GM21447 (cell line): Measurements from ENCODE around the gene KIF2C.

Experiments used
- ATAC-seq: cut with Tn5 transposase; IDR thresholded peaks from one replicate; pipeline ENCODE4 v1.9.1; 2021; ENCODE audit not compliant: unreplicated experiment

The KIF2C gene

GRCh38 chr1:44775078-44775929 is 35.7 kb downstream of the KIF2C start, which contains the start of gene RPS8:
Gene RPS8, plus strand, starts transcription at chr1:44775540. Its CDS starts 57 bp downstream, at chr1:44775597.
- ATAC-seq, result peak; percentile 69

- peak; percentile 15 for ATAC-seq
Measured at GRCh38 chr1:44775930-44776729, 36.5 kb downstream of the KIF2C start.

GRCh38 chr1:44776730-44777068 is 37.1 kb downstream of the KIF2C start:
- no peak for ATAC-seq

DNA sequence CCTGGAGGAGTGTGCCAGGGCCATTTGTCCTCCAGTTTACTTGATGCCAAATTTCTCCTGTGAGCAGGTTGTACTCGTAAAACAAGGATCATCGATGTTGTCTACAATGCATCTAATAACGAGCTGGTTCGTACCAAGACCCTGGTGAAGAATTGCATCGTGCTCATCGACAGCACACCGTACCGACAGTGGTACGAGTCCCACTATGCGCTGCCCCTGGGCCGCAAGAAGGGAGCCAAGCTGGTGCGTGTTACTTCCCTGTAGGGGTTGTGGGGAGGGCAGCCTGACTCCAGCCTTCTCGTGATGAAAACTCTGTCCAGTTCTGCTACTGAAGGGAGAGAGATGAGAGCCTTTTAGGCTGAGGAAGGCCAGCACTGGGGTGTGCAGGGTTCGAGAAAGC is 37.9 kb downstream of the KIF2C start:
- ATAC-seq, result no peak

DNA sequence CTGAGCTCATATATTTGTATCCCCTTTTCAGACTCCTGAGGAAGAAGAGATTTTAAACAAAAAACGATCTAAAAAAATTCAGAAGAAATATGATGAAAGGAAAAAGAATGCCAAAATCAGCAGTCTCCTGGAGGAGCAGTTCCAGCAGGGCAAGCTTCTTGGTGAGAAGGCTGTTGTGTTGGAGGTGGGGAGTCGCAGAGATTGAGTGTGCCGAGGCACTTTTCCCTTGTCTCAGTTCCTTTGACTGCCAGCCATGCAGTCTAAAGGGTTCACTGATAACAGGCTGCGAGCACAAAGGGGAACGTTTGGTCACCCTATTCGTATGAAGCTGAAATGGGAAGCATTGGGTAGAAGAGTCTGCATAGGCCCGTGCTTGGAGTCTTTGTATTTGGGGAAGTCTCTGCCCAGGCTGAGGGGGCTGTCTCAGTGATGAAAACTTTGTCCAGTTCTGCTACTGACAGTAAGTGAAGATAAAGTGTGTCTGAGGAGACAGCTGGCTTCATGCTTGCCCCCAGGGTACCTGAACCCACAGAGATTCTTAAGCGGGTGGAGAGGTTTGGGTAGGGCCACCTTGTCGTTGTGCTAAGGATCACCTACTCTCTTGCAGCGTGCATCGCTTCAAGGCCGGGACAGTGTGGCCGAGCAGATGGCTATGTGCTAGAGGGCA is 38.5 kb downstream of the KIF2C start:
- ATAC-seq, result no peak

DNA sequence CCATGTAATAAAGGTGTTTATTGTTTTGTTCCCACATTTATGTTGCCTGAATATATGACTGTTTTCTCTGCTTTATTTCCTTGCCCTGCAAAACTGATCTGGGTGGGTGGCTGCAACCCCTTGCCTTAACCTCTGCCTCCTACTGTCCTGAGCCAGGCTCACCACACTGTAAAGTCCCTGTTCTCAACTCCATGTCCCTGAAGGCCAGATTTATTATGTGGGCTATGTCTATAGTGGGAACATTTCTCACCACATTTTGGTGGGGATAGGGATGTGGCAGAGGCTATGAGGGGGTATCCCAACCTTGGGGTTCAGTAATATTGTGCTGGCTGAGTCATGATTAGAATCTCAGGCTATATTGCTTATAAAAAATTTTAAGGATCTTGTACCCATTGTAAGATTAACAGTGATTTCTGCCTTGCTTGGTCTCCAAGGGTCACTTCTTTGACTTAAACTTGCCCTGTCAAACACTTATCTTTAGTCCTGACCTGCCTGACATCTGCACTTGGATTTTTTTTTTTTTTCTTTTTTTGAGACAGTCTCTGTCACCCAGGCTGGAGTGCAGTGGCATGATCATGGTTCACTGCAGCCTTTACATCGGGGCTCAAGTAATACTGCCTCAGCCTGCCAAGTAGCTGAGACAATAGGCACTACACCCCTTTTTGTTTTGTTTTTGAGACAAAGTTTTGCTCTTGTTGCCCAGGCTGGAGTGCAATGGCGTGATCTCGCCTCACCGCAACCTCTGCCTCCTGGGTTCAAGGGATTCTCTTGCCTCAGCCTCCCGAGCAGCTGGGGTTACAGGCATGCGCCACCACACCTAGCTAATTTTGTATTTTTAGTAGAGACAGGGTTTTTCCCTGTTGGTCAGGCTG is 39.3 kb downstream of the KIF2C start:
- no peak for ATAC-seq

GRCh38 chr1:44780583-44781121 is 41.0 kb downstream of the KIF2C start:
- ATAC-seq, result no peak

DNA sequence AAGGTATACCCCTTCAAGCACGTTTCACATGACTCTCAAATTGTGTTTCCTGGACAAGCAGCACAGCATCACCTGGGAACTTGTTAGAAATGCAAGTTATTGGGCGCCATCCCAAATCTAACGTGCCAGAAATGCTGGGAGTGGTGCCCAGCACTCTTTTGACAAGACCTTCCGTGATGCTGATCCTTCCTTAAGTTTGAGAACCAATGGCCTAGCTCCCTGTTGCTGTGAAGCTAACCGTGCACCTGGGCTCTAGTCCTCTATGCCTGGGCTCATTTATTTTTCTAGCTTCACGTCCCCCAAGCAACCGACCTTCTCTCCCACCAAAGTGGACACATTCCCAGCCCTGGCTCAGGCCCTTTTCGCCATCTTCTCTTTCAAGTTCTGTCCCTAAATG is 44.1 kb downstream of the KIF2C start:
- ATAC-seq, result no peak

GRCh38 chr1:44784094-44785028 is 44.7 kb downstream of the KIF2C start:
- ATAC-seq, result no peak

DNA sequence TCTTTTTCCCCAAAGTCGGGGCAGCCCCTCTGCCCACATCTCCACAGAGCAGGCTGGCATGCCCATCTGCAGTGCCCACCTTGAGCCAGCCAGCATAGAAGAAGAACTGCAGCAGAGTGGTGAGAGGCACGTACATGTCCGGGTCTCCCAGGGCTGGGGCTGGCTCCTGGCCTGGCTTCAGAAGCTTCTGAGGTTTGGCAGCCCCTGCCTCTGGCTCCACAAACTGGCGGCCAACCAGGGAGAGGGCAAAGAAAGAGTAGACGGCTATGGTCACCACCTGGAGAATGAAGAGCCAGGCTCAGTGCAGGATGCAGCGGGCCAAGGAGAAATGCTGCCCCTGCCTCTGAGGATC is 45.4 kb downstream of the KIF2C start:
- ATAC-seq, result no peak

DNA sequence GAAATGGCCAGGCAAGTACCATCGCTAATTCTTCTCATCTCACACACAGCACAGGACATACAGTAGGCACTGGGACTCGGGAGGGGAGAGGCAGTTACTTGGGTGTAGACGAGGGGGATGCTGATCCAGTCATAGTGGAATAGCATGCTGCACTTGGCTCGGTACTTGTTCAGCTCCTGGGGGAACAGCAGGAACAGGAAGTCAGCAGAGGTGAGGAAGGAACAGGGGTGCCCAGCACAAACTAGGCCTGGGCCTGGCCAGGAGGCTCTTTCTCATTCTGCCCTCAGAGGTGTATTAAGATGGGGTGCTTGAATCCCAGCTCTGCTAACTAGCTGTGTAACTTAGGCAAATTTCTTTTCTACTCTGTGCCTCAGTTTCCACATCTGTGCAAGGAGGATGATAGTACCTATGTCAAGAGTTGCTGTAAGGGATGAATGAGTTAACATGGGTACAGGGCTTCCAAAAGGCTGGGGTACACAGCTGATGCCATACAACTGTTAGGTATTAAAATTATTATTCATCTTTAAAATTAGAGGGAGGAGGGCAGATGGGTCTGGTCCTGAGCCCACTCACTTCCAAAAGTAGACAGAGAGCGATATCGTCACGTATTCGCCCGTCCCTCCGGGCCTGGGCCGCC is 46.0 kb downstream of the KIF2C start:
- ATAC-seq, result no peak

- no peak for ATAC-seq
Measured at GRCh38 chr1:44786138-44786840, 46.7 kb downstream of the KIF2C start.

DNA sequence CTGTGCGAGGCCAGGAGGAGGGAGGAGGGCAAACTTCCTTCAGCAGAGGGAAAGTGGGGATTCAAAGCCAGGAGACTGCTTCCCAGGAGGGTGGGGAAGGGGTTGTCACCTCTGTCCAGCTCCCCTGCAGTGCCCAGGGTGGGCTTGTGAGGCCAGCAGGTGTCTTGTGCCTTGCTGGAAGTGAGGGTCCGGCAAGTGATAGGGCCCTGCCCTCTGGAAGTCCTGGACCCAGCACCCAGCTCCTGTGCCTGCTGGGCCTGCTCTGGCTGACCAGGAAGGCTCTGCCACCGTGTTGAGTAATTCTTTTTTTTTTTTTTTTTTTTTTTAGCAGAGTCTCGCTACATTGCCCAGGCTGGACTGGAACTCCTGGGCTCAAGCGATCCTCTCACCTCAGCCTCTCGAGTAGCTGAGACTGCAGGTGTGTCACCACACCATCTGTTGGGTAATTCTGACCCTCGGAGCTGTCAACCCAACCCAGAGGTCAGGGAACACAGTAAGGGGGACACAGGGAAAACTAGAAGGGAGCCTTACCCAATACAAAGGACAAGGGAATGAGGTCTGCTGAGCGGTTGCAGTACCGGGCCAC is 47.3 kb downstream of the KIF2C start:
- no peak for ATAC-seq

- no peak for ATAC-seq
Measured at GRCh38 chr1:44787506-44787905, 47.9 kb downstream of the KIF2C start.

DNA sequence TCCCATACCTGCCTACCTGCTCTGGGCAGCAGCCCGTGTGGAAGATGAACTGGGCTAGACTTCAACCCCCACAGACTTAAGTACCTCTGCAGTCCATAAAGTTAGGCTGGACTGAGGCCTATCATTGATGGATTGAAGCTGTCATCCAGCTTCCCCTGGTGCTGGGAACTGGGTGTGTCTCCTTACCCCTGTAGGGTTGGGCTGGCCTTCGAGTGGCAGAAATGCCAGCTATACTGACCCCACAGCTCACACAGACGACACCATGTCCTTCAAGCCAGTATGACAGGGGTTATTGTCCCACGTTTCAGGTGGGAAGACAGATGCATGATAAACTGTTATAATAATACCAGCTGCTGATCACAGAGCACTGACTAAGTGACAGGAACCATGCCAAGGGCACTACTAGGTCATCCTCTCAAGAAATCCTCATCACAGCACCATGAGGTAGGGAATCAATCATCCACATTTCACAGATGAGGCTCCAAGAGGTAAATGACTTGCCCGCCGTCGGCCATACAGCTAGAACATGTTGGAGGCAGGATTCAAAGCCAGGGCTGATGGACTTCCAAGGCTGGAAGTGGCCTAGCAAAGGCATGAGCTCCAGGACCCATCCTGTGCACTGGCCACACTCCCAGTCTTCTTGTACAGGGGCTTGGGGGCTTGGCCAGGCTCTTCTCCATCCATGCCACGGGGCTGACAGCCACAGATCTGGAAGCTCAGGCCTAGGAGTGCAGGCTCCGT is 48.7 kb downstream of the KIF2C start, which contains the start of gene BEST4:
Gene BEST4 (minus strand): TSS at position 51 of the 741 bp plus-strand sequence. CDS start 465 bp downstream, outside the sequence.
- no peak for ATAC-seq

DNA sequence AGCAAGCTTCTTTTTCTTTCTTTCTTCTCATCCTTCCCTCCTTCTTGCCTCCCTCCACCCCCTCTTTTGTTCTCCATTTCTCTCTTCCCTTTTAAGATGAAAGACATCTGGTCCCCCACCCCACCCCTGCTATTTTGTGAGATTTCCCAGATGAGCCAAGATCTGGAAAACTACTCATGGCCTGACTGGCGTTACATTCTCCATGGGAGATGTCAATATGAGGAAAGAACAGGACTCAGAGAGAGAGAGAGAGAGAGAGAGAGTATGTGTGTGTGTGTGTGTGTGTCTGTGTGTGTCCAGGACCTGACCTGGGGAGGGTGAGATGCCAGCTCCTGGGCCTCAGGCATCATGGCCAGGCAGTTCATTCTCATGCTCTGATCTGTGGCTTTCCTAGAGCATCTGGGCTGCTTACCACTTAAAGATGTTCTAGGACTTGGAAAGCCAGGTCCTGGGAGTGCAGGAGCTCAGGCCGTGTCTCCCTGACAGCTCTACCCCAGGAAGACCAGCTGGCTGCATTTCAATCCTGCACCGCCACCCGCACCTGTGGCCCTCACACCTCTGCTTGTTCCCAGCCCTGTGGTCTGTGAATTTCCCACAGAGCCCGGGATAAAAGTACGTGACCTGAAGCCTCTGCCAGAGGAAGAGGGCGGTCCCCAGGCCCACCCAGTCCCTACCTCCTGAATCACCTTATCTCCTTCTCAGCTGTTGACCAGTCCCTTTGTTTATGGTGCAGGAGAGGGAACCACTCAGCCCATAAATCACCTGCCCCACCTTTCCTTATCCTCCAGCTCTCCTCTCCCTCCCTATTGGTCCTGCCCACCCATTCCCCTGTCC is 51.5 kb downstream of the KIF2C start:
- no peak for ATAC-seq
